GM23248 (cell line): ENCODE results near the gene GPSM1. TPM values are rescaled to one million over a fixed set of nuclear protein-coding genes. Genes with fewer than 3 reads are reported as not detected.

ENCODE experiments used
- DNase-seq: peaks from one replicate; pipeline ENCODE4 v3.0.0-alpha.2; 2015
- H2AFZ ChIP-seq: fragments of 200-600 bp; sonication (generic); 2 replicates; pipeline ENCODE4 v1.6.1; 2016; ENCODE audit warnings: antibody characterized with exemption
- H3F3A ChIP-seq: fragments of 200-600 bp; sonication (generic); 2 replicates; pipeline ENCODE4 v1.6.1; 2016; ENCODE audit warnings: mild to moderate bottlenecking, antibody characterized with exemption, mixed run types; ENCODE audit not compliant: insufficient read depth
- H3K27ac ChIP-seq: fragments of 200-600 bp; sonication (generic); 2 replicates; pipeline ENCODE4 v1.5.1; 2016; ENCODE audit warnings: mild to moderate bottlenecking
- H3K27me3 ChIP-seq: fragments of 200-600 bp; sonication (generic); replicated peaks from 2 replicates; pipeline ENCODE4 v1.6.1; 2016; ENCODE audit warnings: mild to moderate bottlenecking; ENCODE audit not compliant: insufficient read depth
- H3K36me3 ChIP-seq: fragments of 200-600 bp; sonication (generic); 2 replicates; pipeline ENCODE4 v1.6.1; 2016; ENCODE audit warnings: low read depth, mild to moderate bottlenecking
- H3K4me1 ChIP-seq: fragments of 200-600 bp; sonication (generic); 2 replicates; pipeline ENCODE4 v1.6.1; 2016; ENCODE audit warnings: mild to moderate bottlenecking; ENCODE audit not compliant: insufficient read depth
- H3K4me2 ChIP-seq: fragments of 200-600 bp; sonication (generic); one replicate; pipeline ENCODE4 v1.6.1; 2016; ENCODE audit warnings: mild to moderate bottlenecking; ENCODE audit not compliant: unreplicated experiment
- H3K4me3 ChIP-seq: fragments of 200-600 bp; sonication (generic); 2 replicates; pipeline ENCODE4 v1.5.1; 2016; ENCODE audit warnings: mild to moderate bottlenecking
- H3K79me2 ChIP-seq: fragments of 200-600 bp; sonication (generic); 2 replicates; pipeline ENCODE4 v1.6.1; 2016; ENCODE audit warnings: mild to moderate bottlenecking; ENCODE audit not compliant: insufficient read depth
- H3K9ac ChIP-seq: fragments of 200-600 bp; sonication (generic); 2 replicates; pipeline ENCODE4 v1.6.1; 2016; ENCODE audit warnings: mild to moderate bottlenecking
- H3K9me2 ChIP-seq: fragments of 200-600 bp; sonication (generic); 2 replicates; pipeline ENCODE4 v1.6.1; 2016; ENCODE audit warnings: mixed run types, mild to moderate bottlenecking, moderate library complexity; ENCODE audit not compliant: insufficient read depth
- H3K9me3 ChIP-seq: fragments of 200-600 bp; sonication (generic); one replicate; pipeline ENCODE4 v1.6.1; 2017; ENCODE audit warnings: low read depth
- H4K20me1 ChIP-seq: fragments of 200-600 bp; sonication (generic); 2 replicates; pipeline ENCODE4 v1.6.0; 2016; ENCODE audit not compliant: insufficient read depth
- EZH2 ChIP-seq: fragments of 200-600 bp; sonication (generic); IDR thresholded peaks from 2 replicates; pipeline ENCODE4 v1.6.1; 2018; ENCODE audit warnings: antibody characterized with exemption, mild to moderate bottlenecking; ENCODE audit not compliant: insufficient read depth, poor library complexity, severe bottlenecking
- EZH2phosphoT487 ChIP-seq: fragments of 200-600 bp; sonication (generic); IDR thresholded peaks from 2 replicates; pipeline ENCODE4 v1.6.1; 2018; ENCODE audit warnings: antibody characterized with exemption, moderate library complexity, mild to moderate bottlenecking, low read depth; ENCODE audit not compliant: insufficient read depth
- WGBS, 2 experiments: methylation state at CpG; one replicate each; pipeline ENCODE4 v1.1.6; 2015 to 2017; ENCODE audit warnings: low lambda C conversion rate in 2 of 2, low coverage in 1 of 2; ENCODE audit errors: missing lambda C conversion rate in 2 of 2; 5-methylcytosine and 5-hydroxymethylcytosine counted together
- in situ Hi-C: fragments of 300-500 bp; cut with MboI; formaldehyde crosslinking; loops from 2 replicates; pipeline ENCODE4 v1.15.0; 2020
- polyA plus RNA-seq: library from polyadenylated mRNA; unstranded; fragments of >200 nt; fragmentation: Nextera tagmentation; extraction: Ambion mirVana; gene quantifications from 2 replicates; pipeline ENCODE4 v1.2.1, GENCODE V29; 2016
- total RNA-seq: library from RNA; depleted of rRNA; stranded (reverse); fragments of >200 nt; shearing (Covaris generic); gene quantifications from 2 replicates; pipeline ENCODE4 v1.2.3, GENCODE V29; 2014

Gene GPSM1
- total and polyA plus RNA-seq, 2 experiments from 2014 or later = 13.7 to 57.1 TPM

- peaks cover 11% of the 10 kb centered on the region; the same call in 1 of the 2 replicates for H3K4me1 ChIP-seq
- H3K9ac ChIP-seq = no peak overlapping the region
- no peak overlapping the region for H3K27ac ChIP-seq
- no peak for DNase-seq
- H4K20me1 ChIP-seq = no peaks in the 10 kb centered on the region
- no peak overlapping the region for H2AFZ ChIP-seq
- H3K4me3 ChIP-seq = no peak overlapping the region
- H3K27me3 ChIP-seq = no peaks in the 10 kb centered on the region
- no peaks in the 10 kb centered on the region for H3K9me3 ChIP-seq
- TF ChIP-seq EZH2phosphoT487 (no peak), EZH2 (no peak)
- in situ Hi-C loops = no loop called here
- no peaks in the 10 kb centered on the region for H3K36me3 ChIP-seq
- H3F3A ChIP-seq = no peaks in the 10 kb centered on the region
- no peaks in the 10 kb centered on the region for H3K79me2 ChIP-seq
- WGBS, 2 experiments = 68 to 73% methylated on average over 14 of the region's 14 CpGs
- no peak overlapping the region for H3K4me2 ChIP-seq
- no peaks in the 10 kb centered on the region for H3K9me2 ChIP-seq
Observed at GRCh38 chr9:136374183-136374575, 46.8 kb downstream of the GPSM1 start.

- in situ Hi-C loops = no loop called here
- H3K36me3 ChIP-seq = no peaks in the 10 kb centered on the region
- no peaks in the 10 kb centered on the region for H3K79me2 ChIP-seq
- no peaks in the 10 kb centered on the region for H3F3A ChIP-seq
- TF ChIP-seq EZH2 (no peak), EZH2phosphoT487 (no peak)
- no peaks in the 10 kb centered on the region for H3K27me3 ChIP-seq
- no peak overlapping the region for H2AFZ ChIP-seq
- no peaks in the 10 kb centered on the region for H4K20me1 ChIP-seq
- H3K9ac ChIP-seq = no peak overlapping the region
- H3K4me2 ChIP-seq = no peak overlapping the region
- H3K9me3 ChIP-seq = no peaks in the 10 kb centered on the region
- DNase-seq = no peak
- H3K4me3 ChIP-seq = no peak overlapping the region
- H3K4me1 ChIP-seq = peaks cover 11% of the 10 kb centered on the region; the same call in 1 of the 2 replicates
- no peak overlapping the region for H3K27ac ChIP-seq
- 92 to 95% methylated on average over 12 of the region's 12 CpGs for WGBS, 2 experiments
- H3K9me2 ChIP-seq = no peaks in the 10 kb centered on the region
Observed at GRCh38 chr9:136375096-136375495, 47.8 kb downstream of the GPSM1 start.

DNA sequence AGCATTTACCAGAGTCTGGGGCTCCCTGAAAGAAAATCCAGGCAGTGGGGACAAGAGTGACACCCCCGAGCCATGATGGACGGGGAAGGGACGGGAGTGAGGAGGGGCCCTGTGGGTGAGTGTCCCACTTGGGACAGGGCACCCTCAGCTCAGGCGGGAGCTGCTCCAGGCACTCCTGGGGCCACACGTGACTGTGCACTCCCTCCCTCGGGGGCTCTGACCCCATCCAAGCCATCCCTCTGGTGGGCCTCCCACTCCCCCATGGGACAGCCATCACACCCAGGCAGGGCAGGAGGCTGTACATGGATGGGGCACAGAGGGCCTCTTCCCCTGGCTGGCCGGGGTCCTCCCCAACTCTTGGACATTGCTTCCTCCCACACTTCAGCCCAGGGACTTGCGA is 49.1 kb downstream of the GPSM1 start:
- DNase-seq = no peak
- in situ Hi-C loops = no loop called here
- 55 to 57% methylated on average over 5 to 8 of the region's 8 CpGs for WGBS, 2 experiments

DNA sequence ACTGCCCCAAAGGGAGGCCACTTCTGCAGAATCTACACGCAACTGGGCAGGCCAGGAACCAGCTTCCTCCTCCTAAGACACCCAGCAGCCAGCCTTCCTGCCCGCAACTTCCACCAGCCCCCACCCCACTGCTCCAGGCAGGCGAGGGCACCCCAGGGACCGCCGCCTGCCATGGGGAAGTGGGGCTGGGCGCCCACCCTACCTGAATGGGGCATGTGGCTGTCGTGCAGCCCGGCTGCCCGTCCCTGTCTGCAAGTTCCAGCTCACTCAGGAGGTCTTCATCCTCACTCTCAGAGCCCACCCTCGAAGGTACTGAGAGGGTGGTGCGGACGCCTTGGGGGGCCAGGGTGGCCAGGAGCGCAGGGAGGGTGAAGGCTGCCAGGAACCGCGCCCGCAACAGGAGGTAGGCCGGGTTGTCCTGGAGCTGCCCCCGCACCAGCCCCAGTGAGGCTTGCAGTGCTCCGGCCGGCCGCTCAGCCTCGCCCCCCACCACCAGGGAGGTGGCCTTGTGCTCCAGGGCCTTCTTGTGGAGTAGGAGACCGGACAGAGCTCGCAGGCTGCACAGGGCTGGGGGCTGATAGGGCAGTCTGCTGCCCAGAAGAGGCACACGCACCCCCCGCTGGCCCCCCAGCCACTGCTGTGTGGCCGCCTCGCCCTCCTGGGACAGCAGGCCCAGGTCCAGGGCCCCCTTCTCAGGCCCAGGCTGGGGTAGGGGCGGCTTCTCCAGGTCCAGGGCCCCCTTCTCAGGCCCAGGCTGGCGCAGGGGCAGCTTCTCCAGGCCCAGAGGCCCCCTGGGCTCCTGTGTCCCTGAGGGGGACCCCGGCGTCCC is 50.2 kb downstream of the GPSM1 start:
- Histone ChIP-seq H2AFZ (no peak overlapping the region), H3F3A (no peaks in the 10 kb centered on the region), H3K27ac (no peak overlapping the region), H3K79me2 (no peaks in the 10 kb centered on the region), H3K9me2 (no peaks in the 10 kb centered on the region), H3K9ac (no peak overlapping the region), H3K4me2 (no peak overlapping the region), H3K36me3 (no peaks in the 10 kb centered on the region), H3K4me1 (peaks cover 6% of the 10 kb centered on the region; the same call in 1 of the 2 replicates), H4K20me1 (no peaks in the 10 kb centered on the region), H3K4me3 (no peak overlapping the region), H3K9me3 (no peaks in the 10 kb centered on the region), H3K27me3 (no peaks in the 10 kb centered on the region)
- 90 to 92% methylated on average over 31 to 32 of the region's 32 CpGs for WGBS, 2 experiments
- TF ChIP-seq EZH2phosphoT487 (no peak), EZH2 (no peak)
- in situ Hi-C loops = no loop called here
- DNase-seq = no peak

More for the DNA sequence above, 49.1 kb downstream of the GPSM1 start:
- H3K79me2 ChIP-seq = no peaks in the 10 kb centered on the region
- no peaks in the 10 kb centered on the region for H3K9me3 ChIP-seq
- H3K9me2 ChIP-seq = no peaks in the 10 kb centered on the region
- TF ChIP-seq EZH2phosphoT487 (no peak), EZH2 (no peak)
- no peak overlapping the region for H3K9ac ChIP-seq
- no peak overlapping the region for H3K4me3 ChIP-seq
- no peaks in the 10 kb centered on the region for H3K36me3 ChIP-seq
- H3K27me3 ChIP-seq = no peaks in the 10 kb centered on the region
- H3K27ac ChIP-seq = no peak overlapping the region
- no peaks in the 10 kb centered on the region for H4K20me1 ChIP-seq
- H3K4me2 ChIP-seq = no peak overlapping the region
- H3K4me1 ChIP-seq = peaks cover 11% of the 10 kb centered on the region; the same call in 1 of the 2 replicates
- no peak overlapping the region for H2AFZ ChIP-seq
- no peaks in the 10 kb centered on the region for H3F3A ChIP-seq
